Stomach (tissue), 4 donors: ENCODE results near the gene STK24.

Experiments
- CTCF ChIP-seq, 7 experiments: fragments of 450-650 bp in 4 of 7; fragments of 200-600 bp in 3 of 7; sonication (generic) in 3 of 7; IDR thresholded peaks; one replicate each; pipeline ENCODE4 v1.5.1; 2016 to 2019; ENCODE audit warnings: antibody characterized with exemption in 7 of 7, control low read depth in 2 of 7, mild to moderate bottlenecking in 1 of 7
- POLR2AphosphoS5 ChIP-seq, 3 donors: sonication (generic); formaldehyde crosslinking; IDR thresholded peaks; one replicate each; pipeline ENCODE4 v1.6.1; 2016; ENCODE audit warnings: antibody characterized with exemption in 3 of 3

DNA sequence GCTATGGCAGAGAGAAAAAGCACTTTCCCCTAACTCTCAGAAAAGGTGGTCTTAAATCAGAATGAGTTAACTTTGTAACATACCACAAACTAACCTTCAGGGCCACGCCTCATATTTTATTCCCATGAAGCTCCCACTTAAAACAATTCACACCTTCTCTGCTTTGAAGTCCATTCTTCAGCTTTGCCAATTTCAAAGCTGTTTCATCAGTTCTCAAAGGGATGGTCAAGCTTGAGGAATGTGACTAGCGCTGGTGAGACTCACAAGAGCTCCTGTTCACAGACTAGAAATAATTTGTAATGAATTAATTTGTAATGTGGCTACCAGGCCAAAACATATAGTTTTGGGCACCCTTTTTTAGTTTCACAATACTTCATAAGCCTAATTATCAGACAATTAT, 68.2 kb downstream of the STK24 start:
- TF ChIP-seq CTCF (IDR thresholded peaks at IDR 0.05) (no peak), POLR2AphosphoS5 (IDR thresholded peaks at IDR 0.05) (no peak)
